GM19025 (cell line): Measurements from ENCODE around the gene ACVR2B.

Experiments used
- ATAC-seq: cut with Tn5 transposase; IDR thresholded peaks from one replicate; pipeline ENCODE4 v1.9.1; 2021; ENCODE audit warnings: mild to moderate bottlenecking, low read depth, moderate library complexity; ENCODE audit not compliant: unreplicated experiment

ACVR2B gene

DNA sequence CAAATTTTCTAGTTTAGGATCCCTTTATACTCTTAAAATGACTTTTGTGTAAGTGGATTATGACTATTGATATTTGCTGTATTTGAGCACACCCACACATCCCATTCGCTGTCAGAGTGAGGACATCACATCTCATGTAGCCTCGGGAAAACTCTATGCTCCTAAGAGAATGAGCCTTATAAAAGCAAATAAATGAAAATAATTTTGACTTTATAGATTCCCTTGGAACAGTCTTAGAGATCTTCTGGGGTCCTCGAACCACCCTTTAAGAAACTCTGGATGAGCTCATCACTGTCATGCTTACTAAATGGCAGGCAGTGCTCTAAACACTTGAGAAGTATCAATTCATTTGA is 26.4 kb downstream of the ACVR2B start:
- no peak for ATAC-seq

DNA sequence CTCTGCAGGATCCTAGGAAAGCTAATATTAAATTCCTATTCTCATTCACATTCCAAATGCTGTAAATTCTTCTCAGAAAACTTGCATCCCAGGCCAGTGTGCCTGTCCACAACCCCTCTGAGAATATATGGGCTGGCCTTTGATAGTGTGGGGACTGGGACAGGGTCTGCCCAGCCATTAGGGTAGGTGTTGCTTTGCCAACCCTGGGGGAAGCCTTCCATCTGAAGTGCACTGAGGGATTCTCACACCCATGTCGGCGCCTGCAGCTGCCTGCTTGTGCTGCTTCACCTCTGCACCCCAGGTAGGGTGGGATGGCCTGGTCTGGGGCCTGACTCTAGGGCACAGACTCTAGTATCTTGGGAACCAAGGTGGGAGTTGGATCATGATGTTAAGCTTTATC is 27.2 kb downstream of the ACVR2B start:
- ATAC-seq, result no peak

DNA sequence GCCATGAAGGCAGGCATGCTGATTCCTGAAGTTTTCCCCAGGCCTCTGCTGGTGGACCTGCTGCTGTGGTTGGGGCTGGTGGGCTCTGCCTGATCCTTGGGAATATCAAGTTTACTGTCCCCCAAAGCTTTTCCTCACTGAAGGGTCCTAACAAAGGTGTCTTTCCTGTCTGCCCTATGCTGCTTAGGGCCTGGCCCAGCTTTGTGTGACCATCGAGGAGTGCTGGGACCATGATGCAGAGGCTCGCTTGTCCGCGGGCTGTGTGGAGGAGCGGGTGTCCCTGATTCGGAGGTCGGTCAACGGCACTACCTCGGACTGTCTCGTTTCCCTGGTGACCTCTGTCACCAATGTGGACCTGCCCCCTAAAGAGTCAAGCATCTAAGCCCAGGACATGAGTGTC is 29.3 kb downstream of the ACVR2B start:
- no peak for ATAC-seq

DNA sequence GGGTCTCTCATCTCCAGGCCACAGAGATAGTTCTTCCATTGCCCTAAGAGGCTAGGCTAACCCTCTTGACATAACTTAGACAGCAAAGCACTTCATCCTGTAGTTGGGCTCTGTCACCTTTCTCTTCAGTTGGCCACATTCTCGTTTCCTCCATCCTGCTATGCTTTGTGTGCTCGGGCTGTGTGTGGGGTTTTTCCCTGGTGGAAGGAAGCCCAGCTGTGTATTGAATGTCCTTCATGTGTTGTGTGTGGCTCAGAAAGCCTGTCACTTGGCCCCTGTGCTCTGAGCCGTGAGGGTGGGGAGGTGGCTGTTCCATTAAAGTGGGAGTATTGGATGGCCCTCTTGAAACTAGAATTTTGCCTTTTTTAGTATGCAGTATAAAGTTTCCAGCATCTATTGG is 33.6 kb downstream of the ACVR2B start:
- peak; percentile 97 for ATAC-seq

DNA sequence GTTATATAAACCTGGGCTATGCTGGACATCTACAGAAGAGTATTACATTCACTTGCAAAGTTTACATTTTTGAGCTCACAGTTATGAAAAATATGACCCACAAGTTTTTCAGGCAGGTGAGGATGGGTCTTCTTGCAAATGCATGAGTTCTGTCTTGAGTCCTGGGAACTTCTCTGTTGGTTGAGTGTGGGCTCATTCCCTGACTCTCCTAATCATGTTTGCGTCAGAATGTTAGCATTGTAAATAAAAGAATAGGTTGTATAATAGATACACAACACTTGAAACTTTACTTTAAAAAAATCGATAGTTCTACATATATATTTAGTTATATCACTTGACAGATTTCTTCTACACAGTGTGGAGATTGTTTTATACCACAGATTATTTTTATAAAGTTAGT is 35.3 kb downstream of the ACVR2B start:
- no peak for ATAC-seq

DNA sequence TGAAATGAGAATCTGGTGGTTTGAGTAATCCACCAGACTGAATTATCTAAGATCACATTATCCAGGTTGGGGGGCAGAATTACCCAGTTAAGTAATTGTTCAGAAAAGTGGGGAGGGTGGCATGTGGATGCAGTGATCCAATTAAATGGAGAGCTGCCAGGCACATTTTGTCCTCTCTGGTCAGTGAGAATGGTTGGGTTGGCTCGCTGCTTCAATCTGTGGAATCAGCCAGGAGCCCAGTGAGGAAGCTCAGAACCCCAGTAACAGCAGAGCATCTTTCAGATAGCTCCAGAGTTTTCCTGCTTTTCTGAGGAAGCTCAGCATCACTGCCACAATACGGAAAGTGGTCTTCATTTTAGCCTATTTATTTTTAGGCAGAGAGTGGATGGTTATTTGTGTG is 36.1 kb downstream of the ACVR2B start:
- no peak for ATAC-seq

DNA sequence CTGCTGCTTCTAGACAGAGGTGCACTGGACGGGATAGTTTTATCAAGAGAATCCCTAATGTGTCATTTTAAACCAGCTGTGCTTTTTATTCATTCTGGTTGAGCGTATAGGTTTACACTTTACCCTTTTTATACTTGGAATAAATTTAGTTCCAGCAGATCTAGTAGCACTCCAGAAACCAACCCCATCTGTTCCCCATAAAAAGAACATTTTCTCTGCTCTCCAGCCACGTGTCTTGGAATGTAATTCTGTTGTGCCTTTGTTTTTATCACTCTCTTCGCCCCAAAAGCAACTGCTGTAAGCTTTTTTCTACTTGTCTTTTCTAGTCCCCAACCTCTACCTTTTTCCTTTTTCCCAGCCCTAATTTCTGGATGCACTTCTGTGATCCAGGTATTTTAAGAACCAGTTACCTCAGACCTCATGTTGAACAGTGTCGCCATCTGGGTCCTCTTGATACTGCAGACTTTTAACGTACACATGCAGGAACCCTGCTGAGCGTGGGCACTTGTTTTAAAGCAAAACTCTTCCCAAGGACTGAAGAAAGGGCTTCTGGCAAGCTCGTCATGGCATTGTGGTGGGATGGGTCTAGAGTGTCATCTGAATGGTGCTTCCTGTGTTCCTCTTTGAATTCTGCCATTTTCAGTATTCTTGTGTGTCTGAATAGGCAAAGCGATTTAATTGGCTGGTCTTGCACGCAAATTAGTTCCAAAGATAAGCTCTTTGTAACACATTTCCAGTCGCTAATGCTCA is 36.8 kb downstream of the ACVR2B start:
- ATAC-seq, result no peak

DNA sequence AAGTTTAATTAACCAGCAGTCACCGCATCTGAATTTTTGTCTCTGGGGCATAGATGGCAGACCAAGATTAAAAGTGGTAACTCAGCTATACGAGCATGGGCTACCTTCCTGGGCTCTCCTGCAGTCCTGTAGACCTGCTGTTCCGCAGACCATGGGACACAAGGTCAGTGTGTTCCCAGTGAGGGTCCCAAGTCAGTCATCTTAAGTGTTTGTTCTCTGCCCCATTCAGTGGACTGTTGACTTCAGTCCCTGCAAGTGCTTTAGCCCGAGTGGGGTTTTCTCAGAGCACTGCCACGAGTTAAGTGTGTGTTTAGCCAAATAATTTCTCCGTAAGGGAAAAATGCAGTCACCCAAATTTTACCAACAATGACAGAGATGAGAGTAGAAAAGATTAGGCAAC is 37.5 kb downstream of the ACVR2B start:
- ATAC-seq, result no peak

DNA sequence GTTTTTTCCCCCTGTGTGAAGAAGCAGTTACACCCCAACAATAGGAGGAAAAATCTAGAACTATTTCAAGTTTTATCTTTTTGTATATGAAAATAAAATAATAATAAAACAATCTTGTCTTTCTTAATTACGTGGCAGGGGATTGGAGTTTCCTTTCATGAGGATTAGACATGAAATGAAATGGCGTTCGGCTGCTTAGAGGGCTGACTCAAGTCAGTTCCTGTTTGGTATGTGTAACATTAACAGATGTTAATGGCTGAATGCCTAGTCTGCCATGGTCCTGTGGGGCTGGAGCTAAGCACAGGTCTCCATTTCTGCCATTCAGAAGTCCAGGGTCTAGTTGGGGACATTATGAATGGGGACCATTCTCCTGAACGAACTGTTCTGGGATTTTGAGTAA is 39.3 kb downstream of the ACVR2B start:
- ATAC-seq, result no peak

DNA sequence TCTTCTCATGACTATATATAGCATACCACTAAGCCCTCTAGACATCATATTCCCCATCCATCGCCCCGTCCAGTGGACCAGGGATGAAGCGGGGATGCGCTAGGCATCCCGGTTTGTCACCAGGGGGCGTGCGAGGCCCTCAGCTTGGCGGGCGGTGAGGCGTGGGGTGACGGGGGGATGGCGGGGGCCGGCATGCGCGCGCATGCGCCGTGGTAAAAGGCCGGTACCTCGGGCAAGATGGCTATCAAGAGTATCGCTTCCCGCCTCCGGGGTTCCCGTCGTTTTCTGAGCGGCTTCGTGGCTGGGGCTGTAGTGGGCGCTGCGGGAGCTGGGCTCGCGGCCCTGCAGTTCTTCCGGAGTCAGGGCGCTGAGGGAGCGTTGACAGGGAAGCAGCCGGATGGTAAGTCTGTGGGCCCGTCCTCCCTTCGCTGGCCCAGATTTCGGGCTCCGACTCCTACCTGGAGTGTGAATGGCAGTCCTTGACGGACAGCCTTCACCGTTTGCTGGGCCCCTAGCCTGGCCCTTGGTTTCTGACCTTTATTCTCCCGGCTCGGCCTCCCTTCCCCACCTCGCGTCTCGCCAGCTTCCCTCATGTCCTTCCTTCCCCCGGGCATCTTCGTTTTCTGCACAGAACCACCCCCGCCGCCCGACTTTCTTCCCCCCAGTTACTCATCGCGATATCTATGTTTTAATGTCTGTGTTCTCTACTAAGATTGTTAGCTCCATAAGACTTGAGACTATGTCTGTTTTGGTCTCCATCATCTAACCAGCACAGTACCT is 42.6 kb downstream of the ACVR2B start, which contains the start of gene EXOG:
Gene EXOG (plus strand): TSS at position 210 of the 780 bp plus-strand sequence. CDS start 28 bp downstream, at position 238.
- peak; percentile 91 for ATAC-seq

DNA sequence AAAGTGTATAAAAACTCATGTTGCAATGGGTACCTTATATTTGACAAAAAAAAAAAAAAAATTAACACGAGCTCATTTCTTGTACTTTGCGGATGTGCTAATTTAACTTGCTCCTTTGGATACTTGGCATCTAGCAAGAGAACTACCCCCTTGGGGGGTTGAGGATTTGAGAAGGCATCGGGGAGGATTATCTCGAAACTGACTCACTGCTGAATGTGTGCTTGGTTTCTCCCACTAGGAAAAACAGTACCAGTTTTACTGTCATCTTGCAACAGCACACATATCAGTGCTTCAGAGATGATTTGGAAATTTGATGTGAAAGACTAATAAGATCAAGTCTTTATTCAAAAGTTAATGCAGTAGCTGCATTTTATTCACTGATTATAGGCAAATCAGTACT is 43.3 kb downstream of the ACVR2B start:
- ATAC-seq, result no peak

DNA sequence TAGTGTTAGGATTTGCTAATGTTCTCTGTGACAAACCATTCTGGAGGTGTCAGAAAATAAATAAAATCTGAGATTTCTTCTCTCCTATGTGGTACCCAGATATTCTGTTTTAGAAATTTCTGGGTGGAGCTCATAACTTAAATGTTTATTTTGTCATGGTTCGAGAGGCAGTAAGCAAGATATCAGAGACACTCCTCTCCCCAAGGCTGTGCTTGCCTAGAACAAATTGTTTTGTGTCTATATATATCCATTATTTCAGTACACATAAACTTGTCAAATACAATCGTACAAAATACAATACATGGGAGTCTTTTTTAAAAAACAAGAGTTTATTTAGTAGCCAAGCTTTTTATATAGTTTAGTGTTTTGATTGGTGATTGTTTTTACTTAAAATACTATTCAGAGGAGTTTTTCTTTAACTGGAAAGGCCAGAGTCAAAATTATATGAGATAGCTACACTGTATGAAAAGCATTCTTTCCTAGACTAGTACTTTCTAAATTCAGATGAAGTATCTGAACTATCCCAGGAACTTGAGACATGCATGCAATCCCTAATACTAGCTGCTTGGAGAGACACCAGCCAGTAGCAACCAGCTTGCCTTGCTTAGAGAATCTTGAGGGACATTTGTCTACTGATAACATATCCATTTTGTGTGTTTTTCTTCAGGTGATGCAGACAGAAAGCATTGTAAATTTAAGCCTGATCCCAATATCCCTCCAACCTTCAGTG is 47.2 kb downstream of the ACVR2B start:
- ATAC-seq, result no peak

DNA sequence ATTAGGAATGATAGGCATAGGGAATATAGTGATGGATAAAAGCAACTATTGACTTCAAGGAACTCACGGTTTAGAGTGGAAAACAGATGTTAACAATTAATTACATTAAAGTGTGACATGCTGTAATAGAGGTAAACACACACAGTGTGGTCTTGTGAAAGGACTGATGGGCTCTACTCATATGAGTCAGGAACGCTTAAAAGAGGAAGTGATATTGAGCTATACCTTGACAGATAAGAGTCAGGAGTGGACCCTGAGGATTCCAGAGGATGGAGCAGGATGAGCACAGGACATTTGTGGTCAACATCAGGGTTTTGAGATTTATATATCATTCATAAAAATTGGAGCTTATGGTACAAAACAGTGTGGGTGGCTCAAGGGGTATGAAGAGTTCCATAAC is 53.4 kb downstream of the ACVR2B start:
- ATAC-seq, result peak; percentile 92

DNA sequence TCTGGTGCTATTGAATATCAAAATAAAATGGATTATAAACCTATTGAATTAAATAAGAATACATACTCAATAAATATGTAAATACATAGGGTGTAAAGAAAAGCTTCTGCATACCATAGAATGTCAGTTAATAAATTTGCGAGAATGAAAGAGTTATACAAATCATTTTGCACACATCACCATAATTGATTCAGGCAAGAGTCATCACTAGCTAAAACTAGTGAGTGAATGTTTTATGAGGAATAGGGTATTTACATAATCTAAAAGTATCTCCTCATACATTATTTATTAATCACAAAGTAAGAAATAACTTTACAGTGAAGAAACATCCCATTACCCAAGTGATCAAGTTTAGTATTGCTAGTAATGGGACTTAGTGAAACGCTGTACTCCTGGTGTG is 56.0 kb downstream of the ACVR2B start:
- ATAC-seq, result no peak

DNA sequence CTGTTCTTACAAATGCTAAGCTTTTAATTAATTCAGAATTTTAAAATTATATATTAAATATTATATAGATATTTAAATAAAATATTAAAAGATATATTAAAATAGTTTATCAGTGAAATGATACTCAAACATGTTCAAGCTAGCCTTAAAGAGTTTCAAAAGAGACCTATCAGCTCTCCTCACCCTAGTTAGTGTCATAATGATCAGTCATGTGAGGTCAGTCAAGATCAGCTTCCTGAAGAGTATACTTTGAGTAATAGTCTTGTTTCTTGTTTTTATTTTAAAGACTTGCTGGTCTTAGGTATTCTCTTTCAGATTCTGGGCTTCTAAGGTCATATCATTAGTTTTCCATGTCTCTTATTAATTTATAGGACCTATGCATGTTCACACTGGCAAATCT is 56.9 kb downstream of the ACVR2B start:
- ATAC-seq, result no peak

DNA sequence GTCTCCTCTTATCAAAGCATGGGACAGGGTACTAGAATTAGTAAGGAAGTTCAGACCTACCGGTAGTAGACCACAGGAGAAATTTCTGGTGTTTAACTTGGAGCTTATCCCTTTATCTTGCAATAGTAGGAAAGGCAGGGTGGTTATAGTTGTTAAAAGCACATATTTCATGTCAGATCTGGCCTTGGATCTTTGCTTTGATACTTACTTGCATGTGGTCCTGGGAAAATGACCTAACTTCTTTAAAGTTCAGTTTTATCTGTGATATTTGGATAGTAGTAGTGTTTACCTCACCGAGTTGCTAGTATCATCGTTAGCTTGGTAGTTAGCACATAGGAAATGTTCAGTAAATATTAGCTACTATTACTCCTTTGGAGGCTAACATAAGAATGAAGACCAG is 57.9 kb downstream of the ACVR2B start:
- no peak for ATAC-seq

DNA sequence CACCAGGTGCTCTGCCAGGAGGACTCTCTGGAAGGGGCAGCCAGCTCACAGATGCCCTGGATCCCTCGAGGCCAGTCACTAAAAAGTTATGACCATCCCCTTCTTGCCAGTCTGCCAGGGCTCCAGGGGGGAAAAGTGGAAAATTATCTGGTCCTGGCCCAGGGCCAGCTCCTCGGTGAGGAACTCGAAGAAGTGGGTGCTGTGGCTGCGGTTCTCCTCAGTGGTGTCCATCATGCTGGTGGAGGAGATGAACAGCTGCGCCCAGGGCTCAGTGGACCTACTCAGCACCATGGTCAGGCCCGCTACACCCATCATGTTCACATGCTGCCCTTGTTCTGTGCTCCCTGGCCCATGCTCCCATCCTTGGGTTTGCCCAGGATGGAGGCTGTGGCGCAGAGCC is 61.7 kb downstream of the ACVR2B start:
- ATAC-seq, result no peak

DNA sequence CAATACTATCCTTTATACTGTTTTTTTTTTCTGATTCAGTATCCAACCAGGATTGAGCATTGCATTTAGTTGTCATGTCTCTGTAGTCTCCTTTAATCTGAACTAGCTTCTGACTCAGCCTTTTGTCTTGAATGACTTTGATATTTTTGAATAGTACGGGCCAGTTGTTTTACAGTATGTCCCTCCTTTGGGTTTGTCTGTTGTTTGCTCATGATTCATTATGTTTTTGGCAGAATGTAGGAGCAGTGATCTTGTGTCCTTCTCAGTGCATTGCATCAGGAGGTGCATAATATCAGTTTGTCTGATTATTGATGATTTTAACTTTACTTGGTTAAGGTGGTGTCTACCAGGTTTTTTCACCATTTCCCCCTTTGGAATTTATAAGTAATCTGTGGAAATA is 63.0 kb downstream of the ACVR2B start:
- no peak for ATAC-seq

DNA sequence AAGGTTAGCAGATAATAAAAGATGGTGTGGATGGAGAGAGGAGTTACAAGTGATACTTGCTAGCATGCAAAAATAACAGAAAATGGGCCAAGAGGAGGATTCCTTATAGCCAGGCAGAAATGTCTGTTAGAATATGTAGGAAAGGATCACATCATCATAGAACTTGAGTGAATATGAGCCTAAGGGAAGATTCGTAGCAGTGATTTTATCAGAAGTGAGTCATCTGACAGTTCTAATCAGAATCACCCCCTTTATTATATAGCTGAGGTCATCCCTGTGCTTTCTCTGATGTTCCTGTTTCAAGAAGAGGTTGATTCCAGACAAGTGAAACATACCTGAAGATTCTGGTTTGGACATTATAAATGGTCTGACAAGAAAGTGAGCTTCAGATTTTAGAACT is 65.3 kb downstream of the ACVR2B start:
- no peak for ATAC-seq

DNA sequence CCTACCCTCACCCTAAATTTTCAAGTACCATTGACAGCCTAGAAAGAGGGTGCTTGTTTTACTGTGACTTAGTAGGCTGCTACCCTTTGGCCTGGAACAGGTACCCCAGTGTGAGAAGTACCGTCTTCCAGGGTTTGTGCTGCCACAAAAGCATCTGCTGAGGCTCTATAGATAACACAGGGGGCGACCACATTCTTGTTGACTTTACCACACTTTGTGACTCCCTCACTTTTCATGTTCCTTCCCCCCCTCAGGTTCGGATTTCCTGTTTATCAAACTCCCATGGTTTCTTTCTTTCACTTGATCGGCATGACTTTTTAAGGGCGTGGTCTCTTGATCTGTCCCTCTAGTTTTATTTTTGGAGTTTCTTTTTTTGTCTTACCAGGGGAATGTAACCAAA is 66.0 kb downstream of the ACVR2B start:
- ATAC-seq, result no peak

DNA sequence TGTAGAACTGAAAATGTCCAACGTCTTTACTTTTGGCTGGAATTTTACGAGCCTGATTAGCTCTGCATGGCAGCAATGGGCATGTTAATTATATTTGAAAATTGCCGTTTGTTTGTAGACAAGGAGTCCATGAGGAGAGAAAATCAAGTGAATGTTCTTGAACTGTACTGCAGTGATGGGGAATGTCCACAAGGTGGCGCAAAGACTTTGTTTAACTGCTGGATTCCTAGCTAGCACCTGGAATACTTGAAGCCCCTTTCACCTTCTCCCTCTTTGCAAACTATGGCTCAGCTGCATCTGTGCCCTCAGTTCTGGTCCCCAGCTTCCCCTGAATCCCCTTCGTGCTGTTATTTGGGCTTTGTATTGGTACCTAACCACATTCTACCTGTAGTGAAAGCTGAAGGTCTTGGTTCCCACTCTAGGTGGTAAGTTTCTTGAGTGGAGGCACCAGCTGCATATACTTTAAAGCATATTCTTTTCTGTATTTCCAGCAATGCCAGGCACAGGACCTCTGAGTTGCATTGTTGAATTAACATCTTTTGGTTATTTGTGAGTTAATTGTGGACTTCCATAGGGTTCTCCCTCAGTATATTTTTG is 67.8 kb downstream of the ACVR2B start:
- no peak for ATAC-seq
